ES-I3 (cell line): ENCODE data around the gene PPFIA2.
"Not testable (repeated sequence)": the region's sequence is repeated elsewhere in the genome, so short reads cannot be mapped to it uniquely, and the experiment has no call there.

Source experiments
- H3K36me3 ChIP-seq: 2 replicates; pipeline ENCODE4 v1.6.1; 2013; ENCODE audit warnings: mild to moderate bottlenecking, low read length, control low read depth, moderate library complexity; ENCODE audit not compliant: insufficient read depth
- H3K4me1 ChIP-seq: 2 replicates; pipeline ENCODE4 v1.6.1; 2013; ENCODE audit warnings: mild to moderate bottlenecking, control low read depth, low read length; ENCODE audit not compliant: insufficient read depth
- H3K9ac ChIP-seq: 2 replicates; pipeline ENCODE4 v1.6.1; 2013; ENCODE audit warnings: low read depth, mild to moderate bottlenecking, low read length, moderate library complexity
- H3K9me3 ChIP-seq: 2 replicates; pipeline ENCODE4 v1.6.1; 2013; ENCODE audit warnings: mild to moderate bottlenecking, low read length, moderate library complexity; ENCODE audit not compliant: control insufficient read depth, insufficient read depth

Gene PPFIA2

DNA sequence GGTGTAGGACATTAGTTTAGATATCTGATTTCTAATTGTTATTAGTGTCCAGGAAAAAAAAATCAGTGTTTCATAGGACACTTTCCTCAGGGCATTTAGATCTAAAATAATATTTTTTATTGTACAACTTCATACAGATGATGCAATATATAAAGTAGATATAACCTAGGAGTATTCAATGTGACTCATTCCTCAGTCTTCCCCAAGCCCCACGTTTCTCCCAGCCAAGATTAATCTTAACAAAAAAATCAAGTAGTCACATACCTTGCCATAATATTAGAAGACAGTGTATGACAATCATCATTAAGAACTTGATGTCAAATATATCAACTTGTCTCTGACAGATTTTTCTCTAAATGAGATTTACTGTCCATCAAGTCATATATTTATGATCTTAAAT, 37.1 kb downstream of the PPFIA2 start:
- Histone ChIP-seq H3K4me1 (peaks cover 6% of the 10 kb centered on the region; the same call in 1 of the 2 replicates), H3K36me3 (no peaks in the 10 kb centered on the region), H3K9ac (no peak overlapping the region), H3K9me3 (no peaks in the 10 kb centered on the region)

DNA sequence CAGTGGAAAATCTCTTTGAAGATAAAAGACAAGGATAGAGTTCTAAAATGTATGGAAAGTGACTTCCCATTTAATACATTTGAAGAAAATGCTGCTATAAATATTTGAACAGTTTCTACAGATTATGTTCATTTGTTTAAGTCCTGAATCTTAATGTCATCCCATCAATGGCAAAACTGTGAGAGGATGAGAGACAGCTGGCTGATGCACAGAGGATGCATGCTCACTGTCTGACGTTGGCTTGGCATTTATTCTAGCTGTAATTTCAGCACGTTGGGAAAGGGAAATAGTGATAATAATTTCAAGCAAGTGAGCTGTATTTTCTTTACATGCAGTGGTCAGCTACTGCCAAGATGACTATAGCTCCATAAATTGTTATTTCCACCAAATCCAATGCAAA, 40.5 kb downstream of the PPFIA2 start:
- Histone ChIP-seq H3K9me3 (no peaks in the 10 kb centered on the region), H3K9ac (no peak overlapping the region), H3K36me3 (no peaks in the 10 kb centered on the region), H3K4me1 (no peaks in the 10 kb centered on the region)

DNA sequence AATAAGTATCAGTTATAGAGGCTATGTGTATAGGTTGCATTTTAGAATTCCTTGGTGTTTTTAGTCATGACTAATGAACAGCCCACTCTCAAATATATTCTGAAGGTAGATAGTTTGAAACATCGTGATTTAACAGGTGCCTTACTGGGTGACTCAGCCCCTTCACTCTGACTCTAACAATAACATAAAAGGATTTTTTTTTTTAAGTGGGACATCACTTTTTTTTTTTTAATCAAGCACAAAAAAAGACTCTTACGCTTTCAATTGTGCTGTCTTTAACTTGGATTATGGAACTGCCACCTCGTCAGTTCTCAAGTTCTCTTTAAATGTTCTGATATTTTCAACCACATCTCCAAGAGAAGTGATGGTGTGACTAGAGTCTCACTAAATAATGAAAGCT, 46.6 kb downstream of the PPFIA2 start:
- no peak overlapping the region for H3K9ac ChIP-seq
- no peaks in the 10 kb centered on the region for H3K9me3 ChIP-seq
- H3K4me1 ChIP-seq: no peaks in the 10 kb centered on the region
- no peaks in the 10 kb centered on the region for H3K36me3 ChIP-seq

DNA sequence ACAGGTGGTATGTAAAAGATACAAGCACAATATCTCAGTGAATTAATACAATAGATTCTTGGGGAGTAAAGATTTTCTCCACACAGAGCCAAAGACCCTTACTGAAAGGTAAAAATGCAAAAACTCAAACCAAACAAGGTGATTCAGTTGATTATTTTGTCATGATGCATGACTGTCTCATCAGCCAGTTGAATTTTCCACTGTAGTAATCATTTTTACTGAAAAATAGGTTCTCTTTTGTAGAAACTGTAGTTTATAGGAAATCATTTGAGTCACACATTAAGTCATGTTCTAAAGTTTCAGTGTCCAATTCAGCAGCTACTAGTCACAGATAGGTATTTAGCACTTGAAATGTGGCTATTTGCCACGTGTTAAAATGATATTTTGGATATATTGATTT, 53.6 kb downstream of the PPFIA2 start:
- Histone ChIP-seq H3K9ac (no peak overlapping the region), H3K36me3 (no peaks in the 10 kb centered on the region), H3K9me3 (no peaks in the 10 kb centered on the region), H3K4me1 (no peaks in the 10 kb centered on the region)

DNA sequence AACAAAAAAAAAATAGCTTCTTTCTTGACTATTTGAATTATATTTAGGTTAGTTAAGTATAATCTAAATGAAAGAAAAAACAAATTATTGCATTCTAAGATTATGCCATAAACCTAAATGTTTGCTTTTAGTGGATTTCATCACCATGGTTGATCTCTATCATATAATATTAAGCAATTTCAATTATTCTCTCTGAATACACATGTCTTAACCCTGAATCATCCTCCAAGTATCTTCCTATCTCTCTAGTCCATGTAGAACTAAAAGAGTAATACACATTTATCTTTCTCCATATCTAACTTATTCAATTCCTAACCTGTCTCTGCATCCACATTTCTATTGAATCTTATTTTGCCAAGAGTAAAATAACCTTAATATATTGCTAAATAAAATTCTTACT, 59.6 kb downstream of the PPFIA2 start:
- Histone ChIP-seq H3K9ac (no peak overlapping the region), H3K4me1 (no peaks in the 10 kb centered on the region), H3K9me3 (no peaks in the 10 kb centered on the region), H3K36me3 (no peaks in the 10 kb centered on the region)

DNA sequence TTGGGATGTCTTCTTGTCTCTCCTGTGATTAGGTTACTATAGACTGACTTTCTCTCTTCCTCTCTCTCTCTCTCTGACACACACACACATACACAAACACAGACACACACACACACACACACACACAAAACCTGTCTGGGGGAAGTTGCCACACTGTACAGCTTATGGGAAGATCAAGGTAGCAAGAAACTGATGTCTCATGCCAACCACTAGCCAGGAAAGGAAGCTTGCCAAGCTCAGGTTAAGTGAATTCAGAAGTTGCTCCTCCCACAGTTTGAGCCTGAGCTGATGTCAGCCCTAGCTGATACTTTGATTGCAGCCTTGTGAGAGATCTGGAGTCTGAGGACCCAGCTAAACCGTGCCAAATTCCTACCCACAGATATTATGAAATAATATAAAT, 67.1 kb downstream of the PPFIA2 start:
- H3K36me3 ChIP-seq: no peaks in the 10 kb centered on the region
- no peak overlapping the region for H3K9ac ChIP-seq
- no peaks in the 10 kb centered on the region for H3K4me1 ChIP-seq
- no peaks in the 10 kb centered on the region for H3K9me3 ChIP-seq

DNA sequence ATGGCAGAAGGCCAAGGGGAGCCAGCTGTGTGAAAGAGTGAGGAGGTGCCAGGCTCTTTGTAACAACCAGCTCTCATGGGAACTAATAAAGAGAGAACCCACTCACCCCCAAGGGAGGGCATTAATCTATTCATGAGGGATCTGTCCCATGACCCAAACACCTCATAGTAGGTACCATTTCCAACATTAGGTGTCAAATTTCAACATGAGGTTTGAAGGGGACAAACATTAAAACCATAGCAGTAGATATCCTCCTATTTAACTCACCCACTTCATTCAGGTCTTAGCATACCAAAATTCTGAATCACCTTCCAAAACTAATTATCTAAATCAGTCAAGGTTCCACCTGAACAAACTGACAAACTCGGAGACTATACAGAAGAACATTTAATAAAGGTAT, 75.3 kb downstream of the PPFIA2 start:
- no peaks in the 10 kb centered on the region for H3K4me1 ChIP-seq
- no peaks in the 10 kb centered on the region for H3K9me3 ChIP-seq
- H3K9ac ChIP-seq: no peak overlapping the region

DNA sequence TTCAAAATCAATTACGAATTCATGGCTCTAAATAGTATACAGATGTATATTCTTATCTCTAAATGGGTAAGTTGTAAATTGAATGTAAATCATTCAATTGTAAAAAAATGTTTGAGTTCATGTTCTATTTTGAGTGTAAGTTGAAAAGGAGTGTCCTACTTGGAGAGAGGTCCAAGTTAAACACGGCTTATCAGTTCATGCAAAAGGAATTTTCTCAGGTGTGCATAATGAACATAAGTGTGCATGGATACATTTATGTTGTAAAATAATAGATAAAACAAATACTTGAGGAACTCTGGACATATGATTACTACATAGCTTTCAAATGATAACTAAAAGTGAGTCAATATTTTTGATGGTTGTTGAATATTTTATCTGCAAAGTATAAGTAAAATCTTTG, 79.5 kb downstream of the PPFIA2 start:
- no peaks in the 10 kb centered on the region for H3K36me3 ChIP-seq
- no peaks in the 10 kb centered on the region for H3K4me1 ChIP-seq
- no peak overlapping the region for H3K9ac ChIP-seq
- no peaks in the 10 kb centered on the region for H3K9me3 ChIP-seq

More for the DNA sequence above, 75.3 kb downstream of the PPFIA2 start:
- no peaks in the 10 kb centered on the region for H3K36me3 ChIP-seq

DNA sequence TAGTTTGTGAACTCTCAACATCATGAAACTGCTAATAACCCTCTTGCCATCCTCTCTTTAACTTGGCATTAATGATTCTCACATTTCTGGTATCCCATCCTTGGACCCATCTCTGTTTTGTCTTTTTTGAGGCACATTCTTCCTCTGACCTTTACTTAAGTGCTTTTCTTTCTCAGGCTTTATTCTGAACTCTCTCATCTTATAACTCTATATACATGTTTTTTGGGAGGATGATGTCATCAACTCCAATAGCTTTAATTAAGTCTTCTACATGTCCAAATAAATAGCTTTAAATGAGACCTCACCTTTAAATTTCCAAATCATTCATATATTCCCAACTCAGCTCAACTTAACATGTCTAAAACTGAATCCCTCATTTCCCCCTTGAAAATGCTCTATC, 88.4 kb downstream of the PPFIA2 start:
- Histone ChIP-seq H3K36me3 (no peaks in the 10 kb centered on the region), H3K9ac (no peak overlapping the region), H3K4me1 (no peaks in the 10 kb centered on the region), H3K9me3 (no peaks in the 10 kb centered on the region)

DNA sequence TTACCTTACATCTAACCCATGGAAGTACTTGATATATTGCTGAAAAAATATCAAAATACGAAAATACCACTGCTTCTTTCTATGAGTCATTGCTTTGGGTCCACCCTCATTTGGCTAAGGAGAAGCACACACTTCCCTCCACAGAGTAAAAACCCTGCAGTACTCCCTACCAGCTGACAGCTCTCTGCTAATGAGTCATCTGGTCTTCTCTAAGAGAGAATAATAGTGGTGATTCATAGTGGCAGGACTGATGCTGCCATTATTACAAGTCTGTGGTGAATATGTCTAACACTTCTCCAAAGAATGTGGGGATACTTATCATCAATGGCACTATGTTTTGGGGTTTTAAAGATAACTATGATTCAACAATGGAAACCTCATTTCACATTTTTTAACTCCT, 90.7 kb downstream of the PPFIA2 start:
- H3K4me1 ChIP-seq: no peaks in the 10 kb centered on the region
- no peak overlapping the region for H3K9ac ChIP-seq
- H3K9me3 ChIP-seq: no peaks in the 10 kb centered on the region
- H3K36me3 ChIP-seq: no peaks in the 10 kb centered on the region

DNA sequence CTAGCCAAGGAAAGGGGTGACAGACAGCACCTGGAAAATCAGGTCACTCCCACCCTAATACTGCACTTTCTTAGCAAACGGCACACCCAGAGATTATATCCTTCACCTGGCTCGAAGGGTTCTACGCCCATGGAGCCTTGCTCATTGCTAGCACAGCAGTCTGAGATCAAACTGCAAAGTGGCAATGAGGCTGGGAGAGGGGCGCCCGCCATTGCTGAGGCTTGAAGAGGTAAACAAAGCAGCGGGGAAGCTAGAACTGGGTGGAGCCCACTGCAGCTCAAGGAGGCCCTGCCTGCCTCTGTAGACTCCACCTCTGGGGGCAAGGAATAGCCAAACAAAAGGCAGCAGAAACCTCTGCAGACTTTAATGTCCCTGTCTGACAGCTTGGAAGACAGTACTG, 99.8 kb downstream of the PPFIA2 start:
- not testable (repeated sequence) for H3K9me3 ChIP-seq, H3K9ac ChIP-seq, H3K4me1 ChIP-seq, H3K36me3 ChIP-seq

DNA sequence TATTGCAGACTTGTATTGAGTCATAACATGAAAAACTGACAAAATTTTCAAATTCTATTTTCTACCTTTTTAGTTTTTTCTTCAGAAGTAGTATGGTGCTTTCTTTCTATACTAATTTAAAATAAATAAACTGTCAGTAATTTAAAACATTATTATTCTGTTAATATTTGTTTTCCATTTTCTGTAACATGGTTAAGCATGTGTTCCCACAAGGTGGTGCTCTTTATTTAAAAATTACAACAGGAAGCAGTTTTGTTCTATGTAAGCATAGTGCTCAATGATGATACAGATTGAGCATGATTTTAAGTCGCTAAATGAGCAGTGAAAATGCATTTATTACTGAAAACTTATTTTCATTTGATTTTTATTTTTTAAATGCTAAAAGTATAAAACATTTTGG, 114.6 kb downstream of the PPFIA2 start:
- no peaks in the 10 kb centered on the region for H3K9me3 ChIP-seq
- H3K36me3 ChIP-seq: no peaks in the 10 kb centered on the region
- H3K4me1 ChIP-seq: no peaks in the 10 kb centered on the region

DNA sequence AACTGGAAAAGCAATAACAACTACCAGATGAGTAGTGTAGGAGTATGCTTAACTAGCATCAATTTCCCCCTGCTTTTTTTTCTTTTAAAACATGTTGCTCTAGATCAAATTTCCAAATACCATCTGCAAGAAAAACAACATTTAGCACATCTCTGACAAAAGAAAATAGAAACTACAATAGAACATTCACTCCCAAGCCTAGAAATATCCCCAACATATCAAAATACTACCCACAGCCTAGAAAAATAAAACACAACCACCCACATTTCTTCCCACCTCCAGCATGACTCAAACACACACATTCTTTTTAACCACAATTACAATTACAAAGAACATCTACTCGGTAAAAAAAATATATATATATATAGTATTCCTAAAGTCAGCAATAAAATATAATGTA, 120.0 kb downstream of the PPFIA2 start:
- Histone ChIP-seq H3K9ac (no peak overlapping the region), H3K4me1 (no peaks in the 10 kb centered on the region), H3K9me3 (no peaks in the 10 kb centered on the region), H3K36me3 (no peaks in the 10 kb centered on the region)

More for the DNA sequence above, 114.6 kb downstream of the PPFIA2 start:
- no peak overlapping the region for H3K9ac ChIP-seq

DNA sequence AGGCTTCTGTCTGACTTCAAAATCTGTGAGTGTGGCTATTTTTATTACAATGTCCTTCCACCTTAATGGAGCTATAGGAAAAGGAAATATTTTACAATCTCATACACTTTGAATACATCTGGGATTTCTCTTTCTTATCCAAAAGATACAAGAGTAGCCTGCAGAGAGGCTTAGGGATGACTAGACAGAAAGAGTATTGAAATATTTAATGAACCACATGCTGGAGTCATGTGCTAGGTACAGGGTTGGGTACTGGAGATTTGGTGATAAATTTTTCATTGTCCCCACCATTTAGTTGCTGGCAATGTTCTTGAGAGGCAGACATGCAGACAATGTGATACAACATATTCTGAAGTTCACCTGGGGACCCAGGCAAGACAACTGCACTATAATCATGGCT, 126.0 kb downstream of the PPFIA2 start:
- Histone ChIP-seq H3K9me3 (no peaks in the 10 kb centered on the region), H3K36me3 (no peaks in the 10 kb centered on the region), H3K9ac (no peak overlapping the region), H3K4me1 (no peaks in the 10 kb centered on the region)

DNA sequence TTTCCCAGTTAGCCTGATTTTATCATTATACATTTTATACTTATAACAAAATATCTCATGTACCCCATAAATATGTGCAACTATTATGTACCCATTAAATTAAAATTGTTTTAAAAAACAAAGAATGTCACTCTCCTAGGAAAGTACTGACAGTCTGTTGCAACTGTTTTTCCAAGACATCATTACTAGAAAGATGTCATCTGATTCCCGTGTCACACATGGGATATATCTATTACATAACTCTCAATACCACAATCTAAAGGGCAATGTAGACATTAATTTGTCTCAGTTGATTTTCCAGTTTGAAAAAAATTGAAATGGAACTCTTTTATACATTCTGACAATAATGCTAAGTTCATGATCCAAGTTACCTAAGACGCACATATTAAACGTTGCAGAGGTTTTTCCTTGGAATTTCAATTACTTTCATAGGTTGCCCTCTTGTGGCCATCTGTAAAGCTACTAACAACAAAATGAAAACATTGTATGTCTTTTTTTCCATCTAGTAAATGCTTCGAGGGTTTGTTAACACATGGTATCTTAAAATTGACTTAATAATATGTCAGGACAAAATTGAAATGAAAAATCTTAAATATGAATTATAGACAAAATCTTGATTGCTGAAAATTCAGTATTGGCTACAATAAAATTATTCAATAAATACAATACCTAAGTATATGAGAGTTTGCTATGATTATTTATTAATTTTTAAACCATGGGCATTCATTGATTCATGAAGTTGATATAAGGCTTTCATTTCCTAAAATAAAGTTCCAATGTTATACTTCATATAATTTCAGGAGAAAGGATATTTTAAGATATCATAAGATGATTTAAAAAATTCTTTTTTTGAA, 131.6 kb downstream of the PPFIA2 start:
- Histone ChIP-seq H3K9ac (no peak overlapping the region), H3K4me1 (no peaks in the 10 kb centered on the region), H3K36me3 (no peaks in the 10 kb centered on the region), H3K9me3 (no peaks in the 10 kb centered on the region)
